Erythroblast (primary cell): ENCODE results near the gene ZDHHC1.
"Not testable (repeated sequence)": the region's sequence is repeated elsewhere in the genome, so short reads cannot be mapped to it uniquely, and the experiment has no call there.

ENCODE experiments used
- DNase-seq, 2 experiments: peaks; one replicate each; lab custom pipeline; 2025; lab: John Stamatoyannopoulos, UW
- GATA1 ChIP-seq: IDR thresholded peaks from 2 replicates; pipeline ENCODE4 v1.6.1; 2011; ENCODE audit warnings: low read depth, mild to moderate bottlenecking, control low read depth, low read length, moderate library complexity
- POLR2A ChIP-seq: IDR thresholded peaks from 2 replicates; pipeline ENCODE4 v1.6.1; 2011; ENCODE audit warnings: mild to moderate bottlenecking, low read length

ZDHHC1 gene

GRCh38 chr16:67393111-67393787, 23.0 kb downstream of the ZDHHC1 start, which contains the start of gene TPPP3:
Gene TPPP3 (minus strand): TSS chr16:67393498. CDS start chr16:67391111, 2,387 bp downstream.
- DNase-seq = peak; percentile 76 to 81
- TF ChIP-seq POLR2A (no peak), GATA1 (no peak)

GRCh38 chr16:67392301-67393059, 23.8 kb downstream of the ZDHHC1 start:
- no peak for DNase-seq
- TF ChIP-seq GATA1 (no peak), POLR2A (no peak)

GRCh38 chr16:67391424-67392300, 24.6 kb downstream of the ZDHHC1 start:
- no peak for TF ChIP-seq POLR2A
- no peak for TF ChIP-seq GATA1
- no peak for DNase-seq

- no peak for TF ChIP-seq GATA1
- TF ChIP-seq POLR2A = no peak
- no peak for DNase-seq
These were observed 25.4 kb downstream of the ZDHHC1 start for GRCh38 chr16:67390816-67391423.

- TF ChIP-seq GATA1 = no peak
- no peak for TF ChIP-seq POLR2A
- no peak for DNase-seq
These were observed 26.1 kb downstream of the ZDHHC1 start for GRCh38 chr16:67389911-67390815.

- TF ChIP-seq POLR2A (no peak), GATA1 (no peak)
- DNase-seq = no peak
These were observed 27.7 kb downstream of the ZDHHC1 start for GRCh38 chr16:67388591-67388990.

GRCh38 chr16:67388191-67388590, 28.1 kb downstream of the ZDHHC1 start:
- no peak for DNase-seq
- TF ChIP-seq GATA1 (no peak), POLR2A (no peak)

GRCh38 chr16:67387479-67388079, 28.7 kb downstream of the ZDHHC1 start:
- no peak for DNase-seq
- TF ChIP-seq POLR2A (no peak), GATA1 (no peak)

GRCh38 chr16:67386861-67387455, 29.3 kb downstream of the ZDHHC1 start:
- TF ChIP-seq GATA1 (no peak), POLR2A (no peak)
- no peak for DNase-seq

GRCh38 chr16:67384778-67385510, 31.3 kb downstream of the ZDHHC1 start:
- no peak for DNase-seq
- no peak for TF ChIP-seq POLR2A
- no peak for TF ChIP-seq GATA1

- no peak for DNase-seq
- TF ChIP-seq GATA1 (no peak), POLR2A (no peak)
These were observed 33.0 kb downstream of the ZDHHC1 start for GRCh38 chr16:67383284-67383683.

GRCh38 chr16:67378642-67379041, 37.6 kb downstream of the ZDHHC1 start:
- TF ChIP-seq POLR2A (no peak), GATA1 (no peak)
- no peak for DNase-seq

GRCh38 chr16:67376012-67376411, 40.3 kb downstream of the ZDHHC1 start:
- DNase-seq = not testable (repeated sequence)
